Activated CD8-positive, alpha-beta T cell treated with anti-CD3 and anti-CD28 coated beads for 36 hours (primary cell): ENCODE results near the gene TMEM14A. TPM values are rescaled to one million over a fixed set of nuclear protein-coding genes. Genes with fewer than 3 reads are reported as not detected.

Experiments used
- ATAC-seq: fragments of 200-7000 bp; cut with Tn5 transposase; one replicate; pipeline ENCODE4 v1.10.0; 2021; ENCODE audit warnings: mild to moderate bottlenecking, moderate library complexity
- CTCF ChIA-PET: fragments of 350-600 bp; sonication (Branson Sonifier 250); formaldehyde crosslinking; loops from one replicate; lab custom pipeline; 2021; ENCODE audit warnings: antibody characterized with exemption; lab: Charles Lee
- POLR2A ChIA-PET: fragments of 350-600 bp; sonication (Branson Sonifier 250); formaldehyde crosslinking; loops from one replicate; lab custom pipeline; 2021; ENCODE audit warnings: antibody characterized with exemption; lab: Charles Lee
- DNase-seq: peaks from one replicate; pipeline ENCODE4 v3.0.0-alpha.2; 2020
- H3K27ac Mint-ChIP-seq: one replicate; pipeline ENCODE4 v1.8.0; 2021; ENCODE audit warnings: mild to moderate bottlenecking, mixed read lengths
- H3K27me3 Mint-ChIP-seq: one replicate; pipeline ENCODE4 v1.8.0; 2021; ENCODE audit warnings: mixed read lengths
- H3K36me3 Mint-ChIP-seq: one replicate; pipeline ENCODE4 v1.8.0; 2021; ENCODE audit warnings: low read depth, mixed read lengths
- H3K4me1 Mint-ChIP-seq: one replicate; pipeline ENCODE4 v1.8.0; 2021; ENCODE audit warnings: low read depth, mixed read lengths
- H3K4me3 Mint-ChIP-seq: one replicate; pipeline ENCODE4 v1.8.0; 2021; ENCODE audit warnings: mild to moderate bottlenecking, moderate library complexity, mixed read lengths
- H3K9me3 Mint-ChIP-seq: one replicate; pipeline ENCODE4 v1.8.0; 2021; ENCODE audit warnings: mixed read lengths
- CTCF ChIP-seq: fragments of 200-600 bp; IDR thresholded peaks from one replicate; pipeline ENCODE4 v1.8.0; 2022; ENCODE audit warnings: antibody characterized with exemption, mild to moderate bottlenecking
- intact Hi-C: fragments of 100-400 bp; cut with micrococcal nuclease; formaldehyde crosslinking; loops from one replicate; pipeline ENCODE4 v1.10.0; 2022
- total RNA-seq, 2 experiments: library from RNA; stranded (reverse); gene quantifications; one replicate each; pipeline ENCODE4 v1.2.3, GENCODE V29; 2021

Gene TMEM14A
- total RNA-seq, result 10 to 100 TPM; 13.4 to 15.1 TPM

- CTCF ChIA-PET, result interaction anchor here (1.8 to 5.3 kb wide), 3 partner anchors 19 to 255 kb away, joined by 5 to 26 read pairs (median 8); no protein-coding TSS in a partner anchor
- Mint-ChIP-seq H3K27ac (peak within 1 kb of the TSS; percentile 78), H3K27me3 (no peaks in the 10 kb centered on the region), H3K4me1 (peaks cover 31% of the 10 kb centered on the region), H3K36me3 (no peaks in the 10 kb centered on the region), H3K4me3 (peak within 1 kb of the TSS; percentile 82), H3K9me3 (no peaks in the 10 kb centered on the region)
- POLR2A ChIA-PET, result interaction anchor here (1.0 kb wide), 1 partner anchor 36 kb away, joined by 3 read pairs; no protein-coding TSS in a partner anchor
- intact Hi-C loops, result no loop called here
- ATAC-seq, result peak; percentile 99
- peak; percentile 93 for DNase-seq
- no peak for TF ChIP-seq CTCF
Measured at GRCh38 chr6:52670502-52671409, at the start of gene TMEM14A. Gene TMEM14A (plus strand): TSS chr6:52671113. CDS start chr6:52677103, 5,990 bp downstream.

- intact Hi-C loops, result no loop called here
- Mint-ChIP-seq H3K27me3 (peaks cover 3% of the 10 kb centered on the region), H3K36me3 (no peaks in the 10 kb centered on the region), H3K4me1 (no peaks in the 10 kb centered on the region), H3K4me3 (no peak overlapping the region), H3K27ac (no peak overlapping the region), H3K9me3 (no peaks in the 10 kb centered on the region)
- ChIA-PET POLR2A (no interaction called here), CTCF (no interaction called here)
- ATAC-seq (no peak), DNase-seq (no peak)
- TF ChIP-seq CTCF, result no peak
Measured at GRCh38 chr6:52621631-52622030, 49.3 kb upstream of the TMEM14A start.

GRCh38 chr6:52622810-52623209 is 48.1 kb upstream of the TMEM14A start:
- H3K4me3 Mint-ChIP-seq, result no peak overlapping the region
- H3K4me1 Mint-ChIP-seq, result no peaks in the 10 kb centered on the region
- no peak for DNase-seq
- POLR2A ChIA-PET, result no interaction called here
- H3K9me3 Mint-ChIP-seq, result no peaks in the 10 kb centered on the region
- intact Hi-C loops, result no loop called here
- CTCF ChIA-PET, result no interaction called here
- no peak overlapping the region for H3K27ac Mint-ChIP-seq
- no peak for TF ChIP-seq CTCF
- no peak for ATAC-seq
- H3K36me3 Mint-ChIP-seq, result no peaks in the 10 kb centered on the region
- H3K27me3 Mint-ChIP-seq, result peaks cover 3% of the 10 kb centered on the region

- DNase-seq, result no peak
- Mint-ChIP-seq H3K4me3 (no peak overlapping the region), H3K27ac (no peak overlapping the region), H3K4me1 (peaks cover 10% of the 10 kb centered on the region), H3K9me3 (no peaks in the 10 kb centered on the region), H3K27me3 (no peaks in the 10 kb centered on the region), H3K36me3 (no peaks in the 10 kb centered on the region)
- no peak for TF ChIP-seq CTCF
- intact Hi-C loops, result no loop called here
- ChIA-PET POLR2A (no interaction called here), CTCF (interaction anchor here (1.7 kb wide), 1 partner anchor 10 kb away, joined by 4 read pairs; no protein-coding TSS in a partner anchor)
- no peak for ATAC-seq
Measured at GRCh38 chr6:52632011-52632410, 38.9 kb upstream of the TMEM14A start.

- CTCF ChIA-PET, result interaction anchor here (0.7 to 3.6 kb wide), 6 partner anchors 18 to 585 kb away, joined by 3 to 31 read pairs (median 3); no protein-coding TSS in a partner anchor
- peaks cover 2% of the 10 kb centered on the region for H3K27me3 Mint-ChIP-seq
- POLR2A ChIA-PET, result interaction anchor here (0.6 to 0.9 kb wide), 3 partner anchors 10 to 85 kb away, joined by 3 read pairs; no protein-coding TSS in a partner anchor
- intact Hi-C loops, result no loop called here
- no peak for TF ChIP-seq CTCF
- H3K4me3 Mint-ChIP-seq, result no peak overlapping the region
- ATAC-seq, result no peak
- no peak overlapping the region for H3K27ac Mint-ChIP-seq
- H3K36me3 Mint-ChIP-seq, result no peaks in the 10 kb centered on the region
- DNase-seq, result no peak
- peaks cover 10% of the 10 kb centered on the region for H3K4me1 Mint-ChIP-seq
- no peaks in the 10 kb centered on the region for H3K9me3 Mint-ChIP-seq
Measured at GRCh38 chr6:52634211-52634610, 36.7 kb upstream of the TMEM14A start.
